Amniotic stem cell (primary cell): ENCODE data around the gene POLR2F.
"Not testable (repeated sequence)": the region's sequence is repeated elsewhere in the genome, so short reads cannot be mapped to it uniquely, and the experiment has no call there.

ENCODE experiments used
- DNase-seq: peaks from one replicate; lab custom pipeline; 2025; lab: John Stamatoyannopoulos, UW

POLR2F gene

DNA sequence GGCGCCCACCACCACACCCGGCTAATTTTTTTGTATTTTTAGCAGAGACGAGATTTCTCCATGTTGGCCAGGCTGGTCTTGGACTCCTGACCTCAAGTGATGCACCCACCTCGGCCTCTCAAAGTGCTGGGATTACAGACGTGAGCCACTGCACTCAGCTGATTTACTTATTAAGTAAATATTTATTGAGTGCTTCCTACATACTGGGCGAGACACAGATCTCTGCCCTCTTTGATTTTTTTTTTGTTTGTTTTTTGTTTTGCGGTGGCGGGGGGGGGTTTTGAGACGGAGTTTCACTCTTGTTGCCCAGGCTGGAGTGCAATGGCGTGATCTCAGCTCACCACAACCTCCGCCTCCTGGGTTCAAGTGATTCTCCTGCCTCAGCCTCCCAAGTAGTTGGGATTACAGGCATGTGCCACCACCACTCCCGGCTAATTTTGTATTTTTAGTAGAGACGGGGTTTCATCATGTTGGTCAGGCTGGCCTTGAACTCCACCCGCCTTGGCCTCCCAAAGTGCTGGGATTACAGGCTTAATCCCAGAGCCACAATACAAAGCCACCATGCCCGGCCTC lies 2.4 kb downstream of the POLR2F start:
- not testable (repeated sequence) for DNase-seq

DNA sequence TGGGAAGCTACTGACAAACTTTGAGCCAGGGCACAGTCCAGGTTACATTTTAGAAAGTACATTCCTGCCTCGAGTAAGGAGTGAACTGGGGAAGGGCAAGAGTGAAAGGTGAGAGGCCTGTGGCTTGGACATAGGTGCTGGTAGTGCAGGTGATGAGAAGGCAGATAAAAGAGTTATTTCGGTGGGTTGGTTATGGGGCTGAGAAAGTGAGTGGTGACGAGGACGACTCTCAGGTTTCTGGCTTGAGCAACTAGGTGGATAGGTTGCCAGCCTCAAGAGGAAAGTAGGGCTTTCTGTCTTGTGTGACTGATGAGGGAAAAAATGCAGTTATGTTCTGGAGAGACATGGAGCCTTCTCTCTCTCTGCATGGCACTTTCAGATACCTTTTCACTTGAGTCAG lies 3.7 kb downstream of the POLR2F start:
- DNase-seq, result no peak

DNA sequence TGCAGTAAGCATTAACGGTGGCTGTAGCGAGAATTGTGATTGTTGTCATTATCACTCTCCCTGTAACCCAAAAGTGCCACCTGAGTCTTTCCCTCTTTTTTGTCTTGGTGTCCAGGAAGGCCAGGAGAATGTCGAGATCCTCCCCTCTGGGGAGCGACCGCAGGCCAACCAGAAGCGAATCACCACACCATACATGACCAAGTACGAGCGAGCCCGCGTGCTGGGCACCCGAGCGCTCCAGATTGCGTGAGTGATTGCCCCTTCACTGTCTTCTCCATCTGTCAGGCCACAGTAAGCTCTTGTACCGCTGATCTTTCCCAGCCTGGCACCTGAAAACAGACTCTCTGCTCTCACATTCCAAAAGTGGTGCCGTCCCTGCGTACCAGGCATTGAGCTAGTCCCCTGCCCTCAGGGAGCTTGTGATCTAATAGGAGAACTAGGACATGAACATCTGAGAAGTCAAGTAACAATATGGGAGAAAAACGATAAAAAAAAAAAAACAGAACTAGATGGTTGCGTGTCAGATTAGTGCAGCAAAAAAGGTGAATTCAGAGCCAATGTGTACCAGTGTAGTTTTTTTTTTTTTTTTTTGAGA lies 5.8 kb downstream of the POLR2F start:
- no peak for DNase-seq

DNA sequence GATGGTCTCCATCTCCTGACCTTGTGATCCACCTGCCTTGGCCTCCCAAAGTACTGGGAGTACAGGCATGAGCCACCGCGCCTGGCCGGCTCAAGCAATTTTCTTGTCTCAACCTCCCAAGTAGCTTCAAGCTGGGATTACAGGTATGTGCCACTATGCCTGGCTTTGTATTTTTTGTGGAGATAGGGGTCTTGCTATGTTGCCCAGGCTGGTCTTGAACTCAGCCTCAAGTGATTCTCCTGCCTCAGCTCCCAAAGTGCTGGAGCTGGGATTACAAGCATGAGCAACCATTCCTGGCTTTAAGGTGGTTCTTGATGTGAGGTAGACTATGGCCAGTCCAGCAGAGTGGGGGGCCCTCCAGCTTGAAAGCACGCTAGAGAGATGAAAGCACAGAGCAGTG lies 7.6 kb downstream of the POLR2F start:
- DNase-seq, result no peak

DNA sequence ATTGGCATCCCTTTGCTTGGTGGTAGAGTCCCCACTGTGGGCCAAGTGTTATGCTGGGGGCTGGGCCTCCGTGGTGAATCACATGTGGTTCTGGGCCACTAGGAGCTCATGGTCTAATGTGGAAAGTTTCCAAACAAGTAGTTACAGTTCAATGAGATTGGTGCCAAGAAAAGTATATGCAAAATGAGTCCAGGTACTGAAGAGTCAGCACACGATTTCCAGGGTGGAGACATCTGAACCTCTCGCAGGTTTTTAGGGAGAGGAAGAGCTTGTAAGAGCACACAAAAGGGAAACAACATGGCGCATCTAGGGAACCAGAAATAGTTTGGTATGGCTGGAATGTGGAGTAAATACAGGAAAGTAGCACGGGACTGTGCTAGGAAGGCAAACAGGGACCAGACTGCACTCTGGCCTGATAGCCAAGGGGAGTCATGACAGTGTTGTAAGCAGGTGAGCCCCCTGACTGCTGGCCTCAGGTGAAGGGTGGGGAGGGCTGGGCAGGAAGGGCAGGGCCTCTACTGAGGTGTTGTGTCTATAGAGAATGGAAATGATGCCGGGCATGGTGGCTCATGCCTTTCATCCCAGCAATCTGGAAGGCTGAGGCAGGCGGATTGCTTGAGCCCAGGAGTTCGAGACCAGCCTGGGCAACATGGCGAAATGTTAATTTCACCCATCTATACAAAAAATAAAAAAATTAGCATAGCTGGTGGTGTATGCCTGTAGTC lies 12.6 kb downstream of the POLR2F start:
- no peak for DNase-seq

DNA sequence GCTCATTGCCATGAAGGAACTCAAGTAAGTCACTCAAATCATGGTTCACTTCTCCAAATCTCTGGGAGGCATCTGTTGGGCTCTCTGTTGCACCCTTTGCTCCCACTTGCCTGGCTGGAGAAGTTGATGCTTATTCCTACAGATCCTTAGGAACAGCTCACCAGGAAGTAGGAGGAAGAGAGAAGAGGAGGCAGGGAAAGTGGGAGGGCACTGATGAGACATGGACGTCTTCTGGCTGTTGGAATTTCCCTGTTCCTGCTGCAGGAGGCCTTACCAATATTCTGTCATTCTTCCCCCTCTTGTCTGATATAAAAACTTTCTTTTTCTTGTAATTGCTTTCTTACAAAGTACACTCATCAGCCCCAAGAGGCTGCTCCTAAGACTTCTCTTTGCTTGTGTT lies 13.6 kb downstream of the POLR2F start:
- no peak for DNase-seq

DNA sequence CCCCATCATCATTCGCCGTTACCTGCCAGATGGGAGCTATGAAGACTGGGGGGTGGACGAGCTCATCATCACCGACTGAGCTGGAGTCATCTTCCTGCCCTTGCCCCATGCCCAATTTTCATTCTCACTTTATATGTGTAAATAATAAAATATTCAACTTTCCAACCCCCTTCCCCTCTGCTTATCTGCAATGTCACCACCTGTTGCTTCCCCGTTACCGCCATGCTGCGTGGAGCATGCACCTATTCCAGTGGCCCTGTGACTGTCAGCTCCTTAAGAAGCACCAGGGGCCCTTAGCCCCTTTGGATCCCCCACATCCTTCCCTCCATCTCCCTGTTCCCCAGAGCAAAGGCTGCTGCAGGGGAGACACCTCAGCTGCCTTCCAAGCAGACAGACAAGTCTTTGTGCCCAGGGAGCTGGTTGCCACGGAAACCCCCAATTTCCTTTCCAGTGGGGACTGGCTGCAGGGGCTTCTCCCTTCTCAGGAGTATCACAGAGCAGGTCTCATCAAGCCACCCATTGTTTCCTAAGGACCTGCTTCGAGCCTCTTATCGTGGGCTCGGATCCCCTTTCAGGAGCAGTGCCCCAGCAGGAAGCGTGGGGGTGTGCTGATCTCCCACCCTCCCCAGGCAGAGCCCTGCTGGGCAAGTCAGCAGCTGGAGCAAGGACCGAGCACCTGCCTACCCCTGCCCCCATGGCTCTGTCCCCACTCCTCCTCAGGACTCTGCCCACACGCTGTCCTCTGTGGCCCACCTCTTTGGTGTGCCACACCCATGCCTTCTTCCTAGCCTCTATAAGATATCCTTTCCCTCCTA lies 14.3 kb downstream of the POLR2F start:
- DNase-seq, result no peak

DNA sequence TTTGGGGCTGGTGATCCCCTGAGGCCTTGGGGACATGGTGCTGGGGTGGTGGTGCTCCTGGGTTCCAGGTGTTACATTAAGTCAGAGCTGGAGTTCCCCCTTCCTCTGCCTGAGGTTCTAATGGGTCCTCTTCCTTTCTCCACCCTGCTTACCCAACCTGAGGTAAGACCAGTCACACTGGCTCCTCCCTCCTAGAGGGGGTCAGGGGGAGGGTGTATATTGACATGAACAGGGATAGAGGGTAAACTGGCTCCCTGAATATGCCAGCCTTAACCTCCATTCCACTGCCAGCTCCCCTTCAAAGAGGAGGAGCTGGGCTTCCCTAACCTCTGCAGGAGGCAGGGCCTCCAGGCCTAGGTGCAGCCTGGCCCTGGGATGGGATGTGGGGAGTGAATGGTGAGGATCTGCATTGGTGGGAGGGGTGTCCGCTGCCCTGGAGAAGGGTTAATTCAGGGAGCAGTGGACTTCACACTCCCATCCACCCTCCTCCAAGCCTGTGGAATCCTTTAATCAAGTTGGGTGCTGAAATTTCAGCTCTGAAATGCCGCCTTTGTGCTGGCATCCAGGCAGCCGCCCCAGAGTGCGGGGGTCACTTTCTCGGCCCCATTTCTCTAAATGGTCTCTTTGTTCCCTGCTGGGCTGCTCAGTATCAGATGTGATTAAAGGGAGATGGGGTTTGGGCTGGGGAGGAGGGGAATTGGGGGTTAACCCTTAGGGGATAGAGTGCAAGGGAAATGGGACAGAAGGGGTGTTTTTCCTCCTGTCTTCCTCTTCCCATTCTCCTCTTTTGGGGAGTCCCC lies 15.2 kb downstream of the POLR2F start:
- DNase-seq, result no peak

DNA sequence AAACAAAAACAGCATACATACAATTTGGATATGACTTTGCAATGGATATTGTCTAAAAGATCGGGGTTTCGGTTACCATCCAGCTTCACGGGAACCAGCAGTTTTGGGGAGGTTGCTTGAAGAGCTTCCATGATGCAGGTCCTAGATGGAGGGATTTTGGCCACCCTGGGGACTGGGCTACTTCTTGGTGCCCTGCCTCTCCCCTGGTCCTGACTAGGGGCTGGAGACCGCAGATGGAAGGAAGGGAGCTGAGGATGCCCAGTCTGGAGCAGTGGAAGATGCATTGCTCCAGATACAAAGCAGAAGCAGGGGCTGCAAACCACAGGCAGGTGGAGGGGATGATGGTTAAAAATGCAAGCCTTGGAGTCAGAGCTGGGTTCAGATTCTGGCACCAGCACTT lies 17.4 kb downstream of the POLR2F start:
- no peak for DNase-seq

DNA sequence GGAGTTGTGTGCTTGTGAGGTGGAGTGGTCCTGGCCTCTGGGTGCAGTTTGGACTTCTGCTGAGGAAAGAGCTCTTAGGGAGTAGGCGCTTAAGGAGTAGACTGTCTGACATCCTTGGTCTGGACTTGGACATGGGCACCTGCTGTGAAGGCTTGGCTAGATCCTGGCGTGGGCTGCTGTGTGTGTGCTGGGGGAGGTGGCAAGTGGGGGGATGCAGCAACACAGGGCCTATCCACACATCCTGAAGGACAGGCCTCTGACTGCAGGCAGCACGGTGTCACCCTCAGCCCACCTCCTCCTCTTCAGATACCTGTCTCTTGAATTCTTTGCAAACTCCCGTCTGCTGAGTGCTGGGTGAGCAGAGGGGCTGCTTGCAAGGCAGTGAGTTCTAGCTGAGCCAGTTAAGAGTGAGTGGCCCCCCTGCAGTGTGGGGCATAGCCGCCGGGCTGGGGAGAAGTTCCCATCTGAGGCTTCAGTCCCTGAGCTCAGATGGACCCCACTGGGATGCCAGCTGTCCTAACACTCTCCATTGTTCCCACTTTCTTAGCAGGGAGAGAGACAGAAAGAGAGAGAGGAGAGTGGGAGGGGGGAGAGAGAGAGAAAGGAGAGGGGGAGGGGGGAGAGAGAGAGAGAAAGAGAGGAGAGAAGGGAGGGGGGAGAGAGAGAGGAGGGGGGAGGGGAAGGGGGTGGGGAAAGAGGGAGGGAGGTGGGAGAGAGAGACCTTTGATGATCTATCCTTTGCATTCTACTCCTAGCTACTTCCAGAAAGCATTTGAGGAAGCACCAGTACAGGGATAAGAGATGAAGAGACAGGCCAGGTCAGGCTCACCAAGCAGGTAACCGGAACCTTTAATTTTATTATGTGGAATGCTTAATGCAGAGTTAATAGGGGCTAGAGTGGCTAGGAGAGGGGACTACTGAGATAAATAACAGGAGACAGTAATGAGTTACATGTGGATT lies 18.3 kb downstream of the POLR2F start:
- DNase-seq, result no peak

DNA sequence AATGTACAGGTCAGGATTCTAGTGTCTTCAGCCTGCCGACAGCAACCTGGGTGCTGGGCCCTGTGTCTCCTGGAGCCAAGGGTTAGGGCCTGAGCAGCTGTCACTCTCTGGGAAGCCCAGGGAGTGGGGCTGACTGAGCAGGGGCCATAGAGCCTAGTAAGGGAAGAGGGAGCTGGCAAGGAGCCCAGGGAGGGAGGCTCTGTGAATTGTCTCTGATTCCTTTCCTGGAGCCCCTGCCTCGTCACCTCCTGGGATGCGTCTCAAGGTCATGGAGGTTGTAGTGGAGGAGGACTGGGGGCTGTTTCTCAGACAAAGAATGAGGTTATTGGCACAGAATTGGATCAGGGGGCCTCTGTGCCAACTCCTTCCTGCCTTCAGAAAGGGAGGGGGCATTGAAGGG lies 19.0 kb downstream of the POLR2F start:
- DNase-seq, result no peak

DNA sequence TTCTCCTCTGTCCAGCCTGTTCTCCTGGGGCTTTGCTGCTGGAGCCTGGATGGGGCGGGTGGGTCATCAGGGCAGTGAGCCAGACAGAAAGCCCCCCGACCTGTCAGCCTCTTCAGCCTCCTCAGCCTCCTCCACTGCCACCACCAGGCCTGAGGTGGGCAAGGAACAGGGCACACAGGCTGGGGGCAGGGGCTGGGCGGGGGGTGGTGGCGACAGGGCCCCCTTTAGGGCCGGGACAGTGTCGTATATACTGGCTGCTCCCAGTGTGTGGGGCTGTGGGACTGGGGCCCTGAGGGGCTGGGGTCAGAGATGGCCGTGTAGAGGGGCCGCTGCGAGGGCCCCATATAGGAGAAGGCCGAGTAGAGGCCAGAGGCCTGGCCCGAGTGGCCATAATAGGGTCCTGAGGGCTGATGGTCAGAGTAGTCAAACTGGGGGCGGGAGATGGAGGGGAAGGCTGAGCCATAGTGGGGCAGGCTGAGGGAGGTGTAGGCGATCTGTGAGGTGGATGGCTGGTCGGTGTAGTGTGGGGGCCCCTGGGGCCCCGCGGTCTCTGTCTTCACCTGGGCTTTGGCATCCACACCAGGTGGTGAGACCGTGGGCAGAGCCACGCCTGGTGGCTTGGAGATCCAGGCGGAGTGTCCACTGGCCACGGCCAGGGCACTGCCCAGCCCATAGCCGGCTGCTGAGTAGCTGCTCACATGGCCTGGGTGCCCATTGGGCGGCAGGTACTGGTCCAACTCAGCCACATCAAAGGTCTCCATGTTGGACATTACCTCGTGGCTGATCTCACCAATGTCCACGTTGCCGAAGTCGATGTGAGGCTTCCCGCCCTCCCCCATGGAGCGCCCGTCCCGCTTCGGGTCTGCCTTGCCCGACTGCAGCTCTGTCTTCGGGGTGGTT lies 20.0 kb downstream of the POLR2F start:
- no peak for DNase-seq

DNA sequence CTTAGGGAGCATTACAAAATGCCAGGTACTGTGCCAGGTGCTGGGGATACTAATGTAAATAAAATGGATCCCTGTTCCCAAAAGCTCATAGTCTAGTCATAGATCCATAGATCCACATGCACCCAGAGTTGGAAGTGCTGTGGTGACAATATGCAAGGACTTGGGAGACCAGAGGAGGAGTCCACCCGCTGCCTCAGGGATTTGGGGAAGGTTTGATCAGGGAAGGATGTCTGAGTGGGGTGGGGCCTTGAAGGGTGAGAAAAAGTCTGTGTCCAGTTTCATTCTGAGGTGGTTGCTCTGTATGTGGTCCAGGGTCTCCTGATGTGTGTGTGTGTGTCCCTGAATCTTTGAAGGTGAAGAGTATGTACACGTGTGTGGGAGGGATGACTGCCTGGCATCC lies 21.7 kb downstream of the POLR2F start:
- DNase-seq, result no peak

DNA sequence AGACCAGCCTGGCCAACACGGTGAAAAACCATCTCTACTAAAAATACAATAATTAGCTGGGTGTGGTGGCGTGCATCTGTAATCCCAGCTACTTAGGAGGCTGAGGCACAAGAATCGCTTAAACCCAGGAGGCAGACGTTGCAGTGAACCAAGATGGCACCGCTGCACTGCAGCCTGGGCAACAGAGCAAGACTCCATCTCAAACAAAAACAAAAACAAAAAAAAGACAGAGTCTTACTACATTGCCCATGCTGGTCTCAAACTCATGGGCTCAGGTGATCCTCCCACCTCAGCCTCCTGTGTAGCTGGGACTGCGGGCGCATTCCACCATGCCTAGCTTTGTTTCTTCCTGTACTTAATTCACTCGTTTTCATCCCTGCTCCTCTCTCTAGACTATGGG lies 22.5 kb downstream of the POLR2F start:
- not testable (repeated sequence) for DNase-seq

DNA sequence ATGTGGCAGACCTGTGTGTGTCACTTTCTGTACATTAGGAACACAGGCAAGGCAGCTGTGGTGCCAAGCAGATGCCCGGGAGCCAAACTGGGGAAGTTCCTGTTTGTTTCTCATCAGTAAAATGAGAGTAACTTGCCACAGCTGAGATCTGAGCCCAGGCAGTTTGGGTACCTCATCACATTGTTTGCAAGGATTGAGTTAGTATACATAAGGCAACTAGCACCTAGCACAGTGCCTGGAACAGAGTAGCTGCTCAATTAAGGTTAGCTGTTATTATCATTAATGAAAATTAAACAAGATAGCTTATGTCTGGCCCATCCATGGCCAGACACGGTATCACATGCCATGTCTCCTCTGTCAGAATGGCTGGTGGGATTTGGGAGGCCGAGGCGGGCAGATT lies 23.0 kb downstream of the POLR2F start:
- no peak for DNase-seq

DNA sequence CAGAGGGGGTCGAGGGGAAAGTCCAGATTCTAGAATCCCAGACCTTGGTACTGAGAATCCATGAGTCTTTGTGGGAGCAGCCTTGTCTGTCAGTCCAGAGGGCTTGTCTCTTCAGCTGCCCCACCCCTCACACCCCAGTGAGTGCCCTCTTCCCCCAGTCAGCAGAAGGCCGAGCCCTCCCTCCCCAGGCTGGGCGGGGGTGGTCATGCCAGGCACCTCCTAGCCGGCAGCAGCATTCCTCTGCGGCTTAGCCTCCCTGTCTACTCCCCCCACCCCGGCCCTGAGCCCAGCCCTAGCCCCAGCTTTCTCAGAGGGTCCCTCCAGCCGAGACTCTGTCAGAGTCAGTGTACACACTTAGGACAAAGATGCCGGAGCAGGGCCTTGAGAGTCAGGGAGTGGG lies 26.3 kb downstream of the POLR2F start:
- DNase-seq, result no peak

DNA sequence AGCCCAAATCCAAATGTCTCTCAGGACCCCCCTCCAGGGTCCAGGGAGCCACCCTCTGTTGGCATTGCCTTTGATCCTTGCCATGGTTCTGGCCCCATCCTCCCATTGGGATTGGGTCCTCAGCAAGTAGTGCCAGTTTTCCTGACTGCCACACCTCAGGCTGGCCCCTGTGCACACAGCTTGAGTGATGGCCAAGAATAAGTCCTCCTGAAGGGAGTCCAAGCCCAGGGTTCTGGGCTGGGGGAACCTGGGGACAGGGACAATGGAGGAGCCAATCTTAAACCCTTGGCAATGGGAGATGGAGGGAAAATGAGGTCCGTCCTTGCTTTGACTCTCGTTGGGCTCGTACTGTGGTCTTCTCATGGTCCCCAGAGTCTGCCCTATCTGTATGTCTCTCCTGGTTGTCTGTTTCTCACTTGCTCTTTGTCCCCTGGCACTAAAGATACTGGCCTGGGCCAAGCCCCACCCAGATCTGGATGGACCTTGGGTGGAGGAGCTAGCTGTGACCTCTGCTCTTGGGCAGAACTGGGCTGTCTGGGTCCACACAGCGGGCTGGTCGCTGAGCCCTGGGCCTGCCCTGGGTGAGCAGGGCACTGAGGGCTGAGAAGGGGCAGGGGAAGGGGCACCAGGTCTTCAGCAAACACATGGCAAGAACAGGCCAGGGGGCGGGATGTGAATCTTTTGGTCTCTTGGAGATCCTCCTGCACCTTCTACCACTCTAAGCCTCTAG lies 27.9 kb downstream of the POLR2F start:
- DNase-seq, result no peak

DNA sequence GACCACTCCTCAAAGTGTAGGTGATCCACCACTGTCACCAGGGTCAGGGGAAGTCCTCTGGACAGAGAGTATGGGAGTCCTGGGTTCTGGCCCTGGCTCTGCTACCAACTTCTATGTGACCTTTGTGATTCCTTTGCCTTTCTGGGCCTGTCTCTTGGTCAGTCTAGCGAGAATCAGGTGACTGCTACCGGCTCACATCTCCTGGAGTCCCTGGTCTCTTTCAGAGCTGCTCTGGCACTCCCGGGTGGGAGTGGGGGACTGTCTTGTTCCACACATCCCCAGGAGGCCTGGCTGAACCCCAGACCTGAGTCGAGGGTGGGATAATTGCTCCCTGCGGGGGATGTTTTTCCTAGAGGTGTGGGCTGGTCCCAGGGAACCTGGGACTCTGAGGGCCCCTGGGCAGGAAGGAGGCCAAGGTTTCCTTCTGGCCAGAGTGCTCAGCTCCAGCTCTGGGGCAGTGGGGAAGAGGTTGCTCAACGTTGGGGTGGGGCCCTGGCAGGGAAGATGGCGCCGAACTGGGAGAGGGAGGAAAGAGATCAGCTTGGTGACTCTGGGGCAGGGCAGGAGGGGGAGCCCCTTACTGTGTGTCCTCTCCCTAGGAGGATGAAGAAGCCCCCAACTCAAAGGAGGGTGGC lies 28.8 kb downstream of the POLR2F start:
- DNase-seq, result no peak
